SK-N-SH treated with all-trans-retinoic acid at 6 μM for 48 hours (cell line): Measurements from ENCODE around the gene OR6B3.

Source experiments
- ATAC-seq: fragments of 200-7000 bp; cut with Tn5 transposase; 3 replicates; pipeline ENCODE4 v1.9.1; 2020; ENCODE audit warnings: mild to moderate bottlenecking, moderate library complexity
- ARNTL ChIP-seq: fragments of 450-650 bp; formaldehyde crosslinking; IDR thresholded peaks from 2 replicates; pipeline ENCODE4 v1.5.0; 2020; ENCODE audit warnings: low read depth, mild to moderate bottlenecking, moderate library complexity, borderline replicate concordance
- CSRNP3 ChIP-seq: fragments of 250-450 bp; sonication (Bioruptor Pico); IDR thresholded peaks from 2 replicates; pipeline ENCODE4 v1.5.1; 2021; ENCODE audit warnings: mild to moderate bottlenecking, moderate library complexity
- ESRRG ChIP-seq: fragments of 250-450 bp; sonication (Bioruptor Pico); IDR thresholded peaks from 2 replicates; pipeline ENCODE4 v1.6.1; 2021; ENCODE audit warnings: mild to moderate bottlenecking
- GLIS3 ChIP-seq: fragments of 250-450 bp; sonication (Bioruptor Pico); IDR thresholded peaks from 2 replicates; pipeline ENCODE4 v1.5.0; 2020; ENCODE audit warnings: mild to moderate bottlenecking, moderate library complexity
- ISL1 ChIP-seq: fragments of 250-450 bp; sonication (Bioruptor Pico); IDR thresholded peaks from 2 replicates; pipeline ENCODE4 v2.1.2; 2022; ENCODE audit warnings: mild to moderate bottlenecking, moderate library complexity
- PATZ1 ChIP-seq: fragments of 250-450 bp; sonication (Bioruptor Pico); IDR thresholded peaks from 2 replicates; pipeline ENCODE4 v1.8.0; 2020; ENCODE audit warnings: mild to moderate bottlenecking, moderate library complexity, borderline replicate concordance
- PPARA ChIP-seq: fragments of 250-450 bp; sonication (Bioruptor Pico); IDR thresholded peaks from 2 replicates; pipeline ENCODE4 v1.5.0; 2020; ENCODE audit warnings: mild to moderate bottlenecking, borderline replicate concordance
- RARB ChIP-seq: fragments of 250-450 bp; sonication (Bioruptor Pico); IDR thresholded peaks from 2 replicates; pipeline ENCODE4 v1.8.0; 2021; ENCODE audit warnings: mild to moderate bottlenecking, moderate library complexity
- TCF4 ChIP-seq: fragments of 250-450 bp; sonication (Bioruptor Pico); IDR thresholded peaks from 2 replicates; pipeline ENCODE4 v1.8.0; 2021; ENCODE audit warnings: mild to moderate bottlenecking, moderate library complexity, borderline replicate concordance
- TOX ChIP-seq: fragments of 250-450 bp; sonication (Bioruptor Pico); IDR thresholded peaks from 2 replicates; pipeline ENCODE4 v1.8.0; 2021; ENCODE audit warnings: mild to moderate bottlenecking, moderate library complexity, borderline replicate concordance
- ZC3H10 ChIP-seq: fragments of 250-450 bp; sonication (Bioruptor Pico); IDR thresholded peaks from 2 replicates; pipeline ENCODE4 v1.5.1; 2021; ENCODE audit warnings: mild to moderate bottlenecking, moderate library complexity
- ZFP3 ChIP-seq: fragments of 250-450 bp; sonication (Bioruptor Pico); IDR thresholded peaks from 2 replicates; pipeline ENCODE4 v1.5.0; 2020; ENCODE audit warnings: mild to moderate bottlenecking, moderate library complexity
- ZFP30 ChIP-seq: fragments of 450-650 bp; formaldehyde crosslinking; IDR thresholded peaks from 2 replicates; pipeline ENCODE4 v1.5.0; 2022; ENCODE audit warnings: mild to moderate bottlenecking, moderate library complexity
- ZNF565 ChIP-seq: fragments of 450-650 bp; formaldehyde crosslinking; conservative IDR thresholded peaks from 2 replicates; pipeline ENCODE4 v1.5.0; 2020; ENCODE audit warnings: low read depth, mild to moderate bottlenecking, moderate library complexity
- ZNF70 ChIP-seq: fragments of 450-650 bp; formaldehyde crosslinking; IDR thresholded peaks from 2 replicates; pipeline ENCODE4 v1.5.0; 2020; ENCODE audit warnings: mild to moderate bottlenecking, moderate library complexity
- ZNF8 ChIP-seq: fragments of 450-650 bp; formaldehyde crosslinking; IDR thresholded peaks from 2 replicates; pipeline ENCODE4 v1.5.0; 2020; ENCODE audit warnings: mild to moderate bottlenecking, moderate library complexity
- TF ChIP-seq, protein P1 (sequence below): fragments of 250-450 bp; sonication (Bioruptor Pico); IDR thresholded peaks from 2 replicates; pipeline ENCODE4 v1.5.0; 2020; ENCODE audit warnings: mild to moderate bottlenecking, moderate library complexity
- TF ChIP-seq, protein P2 (sequence below): fragments of 250-450 bp; sonication (Bioruptor Pico); IDR thresholded peaks from 2 replicates; pipeline ENCODE4 v1.5.1; 2020; ENCODE audit warnings: low read depth, mild to moderate bottlenecking, moderate library complexity
- TF ChIP-seq, protein P3 (sequence below): fragments of 250-450 bp; sonication (Bioruptor Pico); IDR thresholded peaks from 2 replicates; pipeline ENCODE4 v1.8.0; 2021; ENCODE audit warnings: low read depth, mild to moderate bottlenecking, moderate library complexity, borderline replicate concordance

Gene OR6B3

DNA sequence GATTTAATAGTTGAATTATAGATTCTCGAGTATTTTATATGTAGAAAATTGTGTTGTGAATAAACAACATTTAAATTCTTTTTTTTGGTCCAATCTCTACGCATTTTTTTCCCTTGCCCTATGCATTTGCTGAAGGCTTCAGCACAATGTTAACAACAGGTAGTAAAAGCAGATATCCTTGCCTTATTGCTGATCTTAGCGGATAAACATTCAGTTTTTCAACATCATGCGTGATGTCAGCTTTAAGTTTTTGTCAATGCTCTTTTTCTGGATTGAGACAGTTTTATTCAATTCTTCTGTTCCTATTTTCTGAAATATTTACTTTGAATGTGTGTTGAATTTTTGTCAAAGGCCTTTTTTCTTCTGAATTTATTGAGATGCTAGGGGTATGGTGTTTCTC is 11.6 kb upstream of the OR6B3 start:
- TF ChIP-seq ZNF565 (CRISPR knock-in tag) = no peak
- TF ChIP-seq ZFP3 (CRISPR knock-in tag) = no peak
- TF ChIP-seq, protein P1, sequence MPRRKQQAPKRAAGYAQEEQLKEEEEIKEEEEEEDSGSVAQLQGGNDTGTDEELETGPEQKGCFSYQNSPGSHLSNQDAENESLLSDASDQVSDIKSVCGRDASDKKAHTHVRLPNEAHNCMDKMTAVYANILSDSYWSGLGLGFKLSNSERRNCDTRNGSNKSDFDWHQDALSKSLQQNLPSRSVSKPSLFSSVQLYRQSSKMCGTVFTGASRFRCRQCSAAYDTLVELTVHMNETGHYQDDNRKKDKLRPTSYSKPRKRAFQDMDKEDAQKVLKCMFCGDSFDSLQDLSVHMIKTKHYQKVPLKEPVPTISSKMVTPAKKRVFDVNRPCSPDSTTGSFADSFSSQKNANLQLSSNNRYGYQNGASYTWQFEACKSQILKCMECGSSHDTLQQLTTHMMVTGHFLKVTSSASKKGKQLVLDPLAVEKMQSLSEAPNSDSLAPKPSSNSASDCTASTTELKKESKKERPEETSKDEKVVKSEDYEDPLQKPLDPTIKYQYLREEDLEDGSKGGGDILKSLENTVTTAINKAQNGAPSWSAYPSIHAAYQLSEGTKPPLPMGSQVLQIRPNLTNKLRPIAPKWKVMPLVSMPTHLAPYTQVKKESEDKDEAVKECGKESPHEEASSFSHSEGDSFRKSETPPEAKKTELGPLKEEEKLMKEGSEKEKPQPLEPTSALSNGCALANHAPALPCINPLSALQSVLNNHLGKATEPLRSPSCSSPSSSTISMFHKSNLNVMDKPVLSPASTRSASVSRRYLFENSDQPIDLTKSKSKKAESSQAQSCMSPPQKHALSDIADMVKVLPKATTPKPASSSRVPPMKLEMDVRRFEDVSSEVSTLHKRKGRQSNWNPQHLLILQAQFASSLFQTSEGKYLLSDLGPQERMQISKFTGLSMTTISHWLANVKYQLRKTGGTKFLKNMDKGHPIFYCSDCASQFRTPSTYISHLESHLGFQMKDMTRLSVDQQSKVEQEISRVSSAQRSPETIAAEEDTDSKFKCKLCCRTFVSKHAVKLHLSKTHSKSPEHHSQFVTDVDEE (CRISPR knock-in tag) = no peak
- TF ChIP-seq ARNTL (CRISPR knock-in tag) = no peak
- no peak for ATAC-seq

GRCh38 chr2:240060977-240061591 is 7.8 kb upstream of the OR6B3 start:
- no peak for TF ChIP-seq PPARA (CRISPR knock-in tag)
- no peak for TF ChIP-seq ZFP3 (CRISPR knock-in tag)
- TF ChIP-seq ZC3H10 (CRISPR knock-in tag) = no peak
- no peak for TF ChIP-seq ARNTL (CRISPR knock-in tag)
- no peak for TF ChIP-seq PATZ1 (CRISPR knock-in tag)
- TF ChIP-seq TCF4 = no peak
- TF ChIP-seq, protein P2, sequence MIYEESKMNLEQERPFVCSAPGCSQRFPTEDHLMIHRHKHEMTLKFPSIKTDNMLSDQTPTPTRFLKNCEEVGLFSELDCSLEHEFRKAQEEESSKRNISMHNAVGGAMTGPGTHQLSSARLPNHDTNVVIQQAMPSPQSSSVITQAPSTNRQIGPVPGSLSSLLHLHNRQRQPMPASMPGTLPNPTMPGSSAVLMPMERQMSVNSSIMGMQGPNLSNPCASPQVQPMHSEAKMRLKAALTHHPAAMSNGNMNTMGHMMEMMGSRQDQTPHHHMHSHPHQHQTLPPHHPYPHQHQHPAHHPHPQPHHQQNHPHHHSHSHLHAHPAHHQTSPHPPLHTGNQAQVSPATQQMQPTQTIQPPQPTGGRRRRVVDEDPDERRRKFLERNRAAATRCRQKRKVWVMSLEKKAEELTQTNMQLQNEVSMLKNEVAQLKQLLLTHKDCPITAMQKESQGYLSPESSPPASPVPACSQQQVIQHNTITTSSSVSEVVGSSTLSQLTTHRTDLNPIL (CRISPR knock-in tag) = no peak
- TF ChIP-seq RARB = no peak
- TF ChIP-seq ISL1 (CRISPR knock-in tag) = no peak
- no peak for TF ChIP-seq ZNF565 (CRISPR knock-in tag)
- TF ChIP-seq, all 23 proteins: peak for 0
- peak; percentile 97 for ATAC-seq

- TF ChIP-seq, protein P1 (CRISPR knock-in tag) = no peak
- TF ChIP-seq TOX (CRISPR knock-in tag) (no peak), CSRNP3 (CRISPR knock-in tag) (no peak), ISL1 (CRISPR knock-in tag) (no peak), ZFP3 (CRISPR knock-in tag) (no peak), ZNF70 (CRISPR knock-in tag) (no peak), ESRRG (no peak), ZC3H10 (CRISPR knock-in tag) (no peak), ARNTL (CRISPR knock-in tag) (no peak), PPARA (CRISPR knock-in tag) (no peak), ZNF8 (CRISPR knock-in tag) (no peak), ZFP30 (CRISPR knock-in tag) (no peak), GLIS3 (no peak), TCF4 (no peak)
- TF ChIP-seq, protein P2 (CRISPR knock-in tag) = no peak
- TF ChIP-seq, protein P3, sequence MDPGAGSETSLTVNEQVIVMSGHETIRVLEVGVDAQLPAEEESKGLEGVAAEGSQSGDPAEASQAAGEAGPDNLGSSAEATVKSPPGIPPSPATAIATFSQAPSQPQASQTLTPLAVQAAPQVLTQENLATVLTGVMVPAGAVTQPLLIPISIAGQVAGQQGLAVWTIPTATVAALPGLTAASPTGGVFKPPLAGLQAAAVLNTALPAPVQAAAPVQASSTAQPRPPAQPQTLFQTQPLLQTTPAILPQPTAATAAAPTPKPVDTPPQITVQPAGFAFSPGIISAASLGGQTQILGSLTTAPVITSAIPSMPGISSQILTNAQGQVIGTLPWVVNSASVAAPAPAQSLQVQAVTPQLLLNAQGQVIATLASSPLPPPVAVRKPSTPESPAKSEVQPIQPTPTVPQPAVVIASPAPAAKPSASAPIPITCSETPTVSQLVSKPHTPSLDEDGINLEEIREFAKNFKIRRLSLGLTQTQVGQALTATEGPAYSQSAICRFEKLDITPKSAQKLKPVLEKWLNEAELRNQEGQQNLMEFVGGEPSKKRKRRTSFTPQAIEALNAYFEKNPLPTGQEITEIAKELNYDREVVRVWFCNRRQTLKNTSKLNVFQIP (CRISPR knock-in tag) = no peak
- no peak for ATAC-seq
Measured at GRCh38 chr2:240056678-240057077, 3.4 kb upstream of the OR6B3 start.
